Sciatic nerve (tissue), 2 donors: ENCODE data around the gene PCDHA2. TPM values are rescaled to one million over a fixed set of nuclear protein-coding genes. Genes with fewer than 3 reads are reported as not detected.
"Not testable (repeated sequence)": the region's sequence is repeated elsewhere in the genome, so short reads cannot be mapped to it uniquely, and the experiment has no call there.

Source experiments
- ATAC-seq: fragments of 200-7000 bp; cut with Tn5 transposase; one replicate; pipeline ENCODE4 v1.9.1; 2020; ENCODE audit warnings: mild to moderate bottlenecking, moderate library complexity
- DNase-seq: peaks from one replicate; pipeline ENCODE4 v3.0.0-alpha.2; 2020; ENCODE audit warnings: low spot score
- intact Hi-C: fragments of 100-400 bp; cut with DNase I; formaldehyde crosslinking; loops from one replicate; pipeline ENCODE4 v1.14.2; 2022
- total RNA-seq: library from RNA; stranded (reverse); fragmentation: NEBNext Ultra II Directional; extraction: Animal tissue kit (Norgen Biotek cat#: 25700); gene quantifications from one replicate; pipeline ENCODE4 v1.2.1, GENCODE V29; 2021
- donor health status: DM: no; HTN: no; CAD: no.
- donor health status: DM: no; HTN: no; CAD: no.

Gene PCDHA2
- total RNA-seq = 0.13 TPM

- DNase-seq = no peak
- no peak for ATAC-seq
- intact Hi-C loops = no loop called here
Measured at GRCh38 chr5:140794595-140795258, at the start of gene PCDHA2. TSS of gene PCDHA2 (plus strand) at chr5:140794852.

- intact Hi-C loops = no loop called here
- no peak for DNase-seq
- no peak for ATAC-seq
Measured at GRCh38 chr5:140753561-140753960, 41.1 kb upstream of the PCDHA2 start.

- DNase-seq (no peak), ATAC-seq (no peak)
- intact Hi-C loops = no loop called here
Measured at GRCh38 chr5:140764177-140764973, 30.3 kb upstream of the PCDHA2 start.

- no peak for ATAC-seq
- intact Hi-C loops = no loop called here
- no peak for DNase-seq
Measured at GRCh38 chr5:140767444-140767843, 27.2 kb upstream of the PCDHA2 start.

GRCh38 chr5:140780512-140780911, 14.1 kb upstream of the PCDHA2 start:
- DNase-seq = no peak
- intact Hi-C loops = no loop called here
- no peak for ATAC-seq

- DNase-seq = no peak
- intact Hi-C loops = no loop called here
- no peak for ATAC-seq
Measured at GRCh38 chr5:140785905-140786686, 8.6 kb upstream of the PCDHA2 start, which contains the start of gene PCDHA1. TSS of gene PCDHA1 (plus strand) at chr5:140786140.

- ATAC-seq = not testable (repeated sequence)
Measured at GRCh38 chr5:140787422-140787821, 7.2 kb upstream of the PCDHA2 start.

GRCh38 chr5:140787849-140788504, 6.7 kb upstream of the PCDHA2 start:
- ATAC-seq, DNase-seq, intact Hi-C loops: not testable (repeated sequence)

More at GRCh38 chr5:140787422-140787821, 7.2 kb upstream of the PCDHA2 start:
- intact Hi-C loops, DNase-seq: not testable (repeated sequence)

- DNase-seq (no peak), ATAC-seq (no peak)
- intact Hi-C loops = no loop called here
Measured at GRCh38 chr5:140791089-140791488, 3.6 kb upstream of the PCDHA2 start.

GRCh38 chr5:140795259-140795641, 598 bp downstream of the PCDHA2 start:
- no peak for DNase-seq
- intact Hi-C loops = no loop called here
- no peak for ATAC-seq

GRCh38 chr5:140796072-140796717, 1.5 kb downstream of the PCDHA2 start:
- DNase-seq, ATAC-seq, intact Hi-C loops: not testable (repeated sequence)

GRCh38 chr5:140796718-140797095, 2.1 kb downstream of the PCDHA2 start:
- no peak for DNase-seq
- intact Hi-C loops = no loop called here
- no peak for ATAC-seq

GRCh38 chr5:140800816-140801493, 6.3 kb downstream of the PCDHA2 start, which contains the start of gene PCDHA3:
TSS of gene PCDHA3 (plus strand) at chr5:140801057.
- ATAC-seq = no peak
- no peak for DNase-seq
- intact Hi-C loops = no loop called here

GRCh38 chr5:140801494-140801841, 6.8 kb downstream of the PCDHA2 start:
- no peak for DNase-seq
- ATAC-seq = no peak
- intact Hi-C loops = no loop called here

- ATAC-seq, DNase-seq, intact Hi-C loops: not testable (repeated sequence)
Measured at GRCh38 chr5:140802381-140802780, 7.7 kb downstream of the PCDHA2 start.

GRCh38 chr5:140802781-140803271, 8.2 kb downstream of the PCDHA2 start:
- ATAC-seq (no peak), DNase-seq (no peak)
- intact Hi-C loops = no loop called here

- peak; percentile 45 for ATAC-seq
- intact Hi-C loops = no loop called here
- peak; percentile 66 for DNase-seq
Measured at GRCh38 chr5:140806834-140807775, 12.5 kb downstream of the PCDHA2 start, which contains the start of gene PCDHA4. TSS of gene PCDHA4 (plus strand) at chr5:140807068.
